HEK293T (cell line): ENCODE results near the gene SNAPC1.

Experiments
- CTCF ChIA-PET: fragments of 350-600 bp; formaldehyde crosslinking; extraction: SDS; loops from one replicate; lab custom pipeline; 2021; ENCODE audit warnings: antibody characterized with exemption, inconsistent platforms; lab: Yijun Ruan, JAX
- POLR2A ChIA-PET: fragments of 350-600 bp; formaldehyde crosslinking; extraction: SDS; loops from one replicate; lab custom pipeline; 2020; ENCODE audit warnings: antibody characterized with exemption, inconsistent platforms; lab: Yijun Ruan, JAX
- DNase-seq: peaks from one replicate; pipeline ENCODE4 v3.0.0; 2012; ENCODE audit warnings: mixed read lengths; ENCODE audit errors: extremely low spot score
- ARNT ChIP-seq: fragments of 450-650 bp; IDR thresholded peaks from 2 replicates; pipeline ENCODE4 v1.6.1; 2017; ENCODE audit warnings: mild to moderate bottlenecking
- BHLHE40 ChIP-seq: fragments of 450-650 bp; IDR thresholded peaks from 2 replicates; pipeline ENCODE4 v1.6.1; 2016; ENCODE audit warnings: mild to moderate bottlenecking, moderate library complexity, borderline replicate concordance
- CTBP1 ChIP-seq: fragments of 450-650 bp; IDR thresholded peaks from 2 replicates; pipeline ENCODE4 v1.6.1; 2016; ENCODE audit warnings: borderline replicate concordance
- ELF4 ChIP-seq: fragments of 450-650 bp; IDR thresholded peaks from 2 replicates; pipeline ENCODE4 v1.6.1; 2017; ENCODE audit warnings: antibody characterized with exemption
- FOXA1 ChIP-seq: fragments of 450-650 bp; IDR thresholded peaks from 2 replicates; pipeline ENCODE4 v1.6.1; 2016; ENCODE audit warnings: mild to moderate bottlenecking
- FOXK2 ChIP-seq: fragments of 450-650 bp; IDR thresholded peaks from 2 replicates; pipeline ENCODE4 v1.6.1; 2016; ENCODE audit warnings: mild to moderate bottlenecking
- FOXM1 ChIP-seq: fragments of 450-650 bp; IDR thresholded peaks from 2 replicates; pipeline ENCODE4 v1.6.1; 2017; ENCODE audit warnings: mild to moderate bottlenecking, borderline replicate concordance
- HDGF ChIP-seq: fragments of 450-650 bp; IDR thresholded peaks from 2 replicates; pipeline ENCODE4 v1.6.1; 2017; ENCODE audit warnings: antibody characterized with exemption, borderline replicate concordance
- L3MBTL2 ChIP-seq: fragments of 450-650 bp; conservative IDR thresholded peaks from 2 replicates; pipeline ENCODE4 v1.6.1; 2016; ENCODE audit warnings: mild to moderate bottlenecking
- LEF1 ChIP-seq: fragments of 450-650 bp; IDR thresholded peaks from 2 replicates; pipeline ENCODE4 v1.6.1; 2017; ENCODE audit warnings: mild to moderate bottlenecking, borderline replicate concordance
- NFRKB ChIP-seq: fragments of 450-650 bp; IDR thresholded peaks from 2 replicates; pipeline ENCODE4 v1.6.1; 2016; ENCODE audit warnings: mild to moderate bottlenecking, moderate library complexity
- SP1 ChIP-seq: fragments of 450-650 bp; IDR thresholded peaks from 2 replicates; pipeline ENCODE4 v1.6.1; 2017
- SUZ12 ChIP-seq: fragments of 450-650 bp; IDR thresholded peaks from 2 replicates; pipeline ENCODE4 v1.6.1; 2016; ENCODE audit warnings: mild to moderate bottlenecking
- TARDBP ChIP-seq: fragments of 450-650 bp; IDR thresholded peaks from 2 replicates; pipeline ENCODE4 v1.6.1; 2016
- ZNF384 ChIP-seq: fragments of 450-650 bp; IDR thresholded peaks from 2 replicates; pipeline ENCODE4 v1.6.1; 2016
- TF ChIP-seq, protein P1 (sequence below): fragments of 450-650 bp; IDR thresholded peaks from 2 replicates; pipeline ENCODE4 v1.6.1; 2016

Gene SNAPC1

DNA sequence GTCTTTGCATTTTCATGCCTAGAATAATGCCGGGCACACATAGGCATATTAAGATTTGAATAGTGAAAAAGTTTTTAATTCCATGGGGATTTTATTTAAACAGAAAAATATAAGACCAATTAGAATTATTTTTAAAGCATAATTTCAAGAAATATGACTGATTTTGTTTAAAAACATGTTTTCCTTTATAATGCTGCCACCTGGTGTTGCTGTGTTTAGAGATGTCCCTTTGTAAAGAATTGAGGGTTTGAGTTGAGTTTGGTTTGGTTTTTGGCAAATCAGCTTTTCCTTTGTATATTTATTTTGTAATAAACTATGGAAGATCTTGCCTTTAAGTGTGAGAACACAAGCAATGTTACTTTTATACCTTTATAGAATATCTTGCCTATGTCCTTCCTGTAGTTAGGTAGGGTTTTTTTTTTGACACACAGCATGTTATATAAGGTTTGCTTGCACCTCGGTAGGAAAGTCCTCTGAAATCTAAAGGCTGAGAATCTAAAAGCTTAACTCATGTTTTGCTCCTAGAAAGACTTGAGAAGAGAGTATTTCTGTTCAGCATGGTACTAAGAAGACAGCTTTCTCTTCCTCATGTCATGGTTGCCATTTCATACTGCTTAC is 31.4 kb upstream of the SNAPC1 start:
- TF ChIP-seq ELF4 (no peak), TARDBP (no peak), FOXK2 (no peak), LEF1 (no peak), ARNT (no peak), CTBP1 (no peak), FOXA1 (no peak), L3MBTL2 (no peak), SUZ12 (no peak), BHLHE40 (no peak), ZNF384 (no peak), SP1 (no peak)
- TF ChIP-seq, protein P1, sequence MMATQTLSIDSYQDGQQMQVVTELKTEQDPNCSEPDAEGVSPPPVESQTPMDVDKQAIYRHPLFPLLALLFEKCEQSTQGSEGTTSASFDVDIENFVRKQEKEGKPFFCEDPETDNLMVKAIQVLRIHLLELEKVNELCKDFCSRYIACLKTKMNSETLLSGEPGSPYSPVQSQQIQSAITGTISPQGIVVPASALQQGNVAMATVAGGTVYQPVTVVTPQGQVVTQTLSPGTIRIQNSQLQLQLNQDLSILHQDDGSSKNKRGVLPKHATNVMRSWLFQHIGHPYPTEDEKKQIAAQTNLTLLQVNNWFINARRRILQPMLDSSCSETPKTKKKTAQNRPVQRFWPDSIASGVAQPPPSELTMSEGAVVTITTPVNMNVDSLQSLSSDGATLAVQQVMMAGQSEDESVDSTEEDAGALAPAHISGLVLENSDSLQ: no peak
- POLR2A ChIA-PET: interaction anchor here (1.8 kb wide), 1 partner anchor 11 kb away, joined by 5 read pairs; no protein-coding TSS in a partner anchor
- CTCF ChIA-PET: interaction anchor here (0.6 to 0.9 kb wide), 3 partner anchors 15 to 262 kb away, joined by 3 read pairs; no protein-coding TSS in a partner anchor
- DNase-seq: no peak

GRCh38 chr14:61733972-61734371 is 28.2 kb upstream of the SNAPC1 start:
- TF ChIP-seq SUZ12: no peak
- TF ChIP-seq ZNF384: no peak
- no peak for TF ChIP-seq CTBP1
- TF ChIP-seq L3MBTL2: no peak
- TF ChIP-seq NFRKB: no peak
- TF ChIP-seq FOXA1: no peak
- TF ChIP-seq BHLHE40: no peak
- no peak for TF ChIP-seq FOXK2
- ChIA-PET CTCF (no interaction called here), POLR2A (interaction anchor here (0.6 kb wide), 1 partner anchor 14 kb away, joined by 3 read pairs; no protein-coding TSS in a partner anchor)
- DNase-seq: no peak

GRCh38 chr14:61736751-61737150 is 25.5 kb upstream of the SNAPC1 start:
- ChIA-PET CTCF (no interaction called here), POLR2A (no interaction called here)
- TF ChIP-seq ELF4: no peak
- no peak for TF ChIP-seq BHLHE40
- no peak for TF ChIP-seq TARDBP
- TF ChIP-seq FOXK2: no peak
- TF ChIP-seq SP1: no peak
- TF ChIP-seq, protein P1: no peak
- no peak for TF ChIP-seq SUZ12
- no peak for TF ChIP-seq HDGF
- TF ChIP-seq ZNF384: no peak
- no peak for TF ChIP-seq L3MBTL2
- TF ChIP-seq FOXA1: no peak
- no peak for TF ChIP-seq NFRKB
- no peak for TF ChIP-seq FOXM1
- no peak for DNase-seq

- CTCF ChIA-PET: no interaction called here
- no peak for TF ChIP-seq HDGF
- no peak for TF ChIP-seq LEF1
- TF ChIP-seq SP1: no peak
- no peak for TF ChIP-seq L3MBTL2
- TF ChIP-seq SUZ12: no peak
- no peak for TF ChIP-seq ARNT
- TF ChIP-seq BHLHE40: no peak
- TF ChIP-seq FOXM1: no peak
- no peak for TF ChIP-seq FOXK2
- TF ChIP-seq, protein P1: no peak
- TF ChIP-seq CTBP1: no peak
- no peak for TF ChIP-seq TARDBP
- no peak for TF ChIP-seq ELF4
- TF ChIP-seq ZNF384: no peak
- no peak for TF ChIP-seq NFRKB
Measured at GRCh38 chr14:61737915-61738314, 24.3 kb upstream of the SNAPC1 start.

DNA sequence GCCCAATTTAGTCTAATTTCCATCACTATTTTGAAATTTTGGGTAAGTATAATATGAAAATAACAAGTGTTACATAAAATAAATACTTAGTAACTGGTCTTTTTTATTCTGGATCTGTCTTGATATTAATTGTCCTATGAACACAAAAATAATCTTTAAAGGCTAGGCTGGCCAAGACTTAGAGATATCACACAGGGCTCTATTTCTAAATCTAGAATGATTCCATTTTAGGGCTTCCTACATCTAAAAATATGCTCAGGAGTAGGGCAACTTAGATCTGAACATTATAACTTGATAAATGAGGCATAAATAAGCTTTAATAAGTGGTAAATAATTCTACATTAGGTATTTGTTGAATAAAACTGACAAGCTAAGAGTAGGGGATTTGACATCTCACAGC is 23.1 kb upstream of the SNAPC1 start:
- no peak for DNase-seq
- POLR2A ChIA-PET: interaction anchor here (1.6 kb wide), 1 partner anchor 23 kb away, joined by 5 read pairs; the partner anchor contains the start of gene SNAPC1
- no peak for TF ChIP-seq FOXM1
- TF ChIP-seq ZNF384: no peak
- TF ChIP-seq CTBP1: no peak
- TF ChIP-seq TARDBP: no peak
- no peak for TF ChIP-seq SP1
- no peak for TF ChIP-seq FOXK2
- CTCF ChIA-PET: no interaction called here

More at GRCh38 chr14:61737915-61738314, 24.3 kb upstream of the SNAPC1 start:
- DNase-seq: no peak
- POLR2A ChIA-PET: no interaction called here

DNA sequence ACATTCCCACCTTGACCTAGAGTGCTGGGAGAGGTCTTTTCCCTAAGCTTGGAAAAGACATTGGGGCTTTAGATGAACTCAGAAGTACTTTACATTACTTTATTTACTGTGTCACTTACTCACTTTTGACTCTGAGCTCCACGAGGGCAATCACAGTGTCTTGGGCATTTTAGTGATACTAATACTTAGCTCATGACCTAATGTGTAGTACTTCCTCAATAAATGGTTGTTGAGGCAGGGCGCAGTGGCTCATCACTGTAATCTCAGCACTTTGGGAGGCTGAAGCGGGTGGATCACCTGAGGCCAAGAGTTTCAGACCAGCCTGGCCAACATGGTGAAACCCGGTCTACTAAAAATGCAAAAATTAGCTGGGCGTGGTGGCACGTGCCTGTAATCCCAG is 19.8 kb upstream of the SNAPC1 start:
- CTCF ChIA-PET: interaction anchor here (0.7 kb wide), 1 partner anchor 48 kb away, joined by 3 read pairs; no protein-coding TSS in a partner anchor
- POLR2A ChIA-PET: interaction anchor here (1.5 kb wide), 1 partner anchor 20 kb away, joined by 8 read pairs; the partner anchor contains the start of gene SNAPC1

More for the DNA sequence above, 19.8 kb upstream of the SNAPC1 start:
- DNase-seq: no peak
- TF ChIP-seq HDGF (no peak), FOXA1 (no peak), L3MBTL2 (no peak), LEF1 (no peak), SUZ12 (no peak), NFRKB (no peak), BHLHE40 (no peak), CTBP1 (no peak), ZNF384 (no peak)
